DOHH2 (cell line): ENCODE results near the gene FAM151A.

Experiments
- CTCF ChIP-seq: fragments of 200-600 bp; sonication (generic); IDR thresholded peaks from one replicate; pipeline ENCODE4 v1.5.1; 2014; ENCODE audit warnings: antibody characterized with exemption, mild to moderate bottlenecking, low read depth, low read length; ENCODE audit not compliant: poor library complexity, severe bottlenecking
- EZH2phosphoT487 ChIP-seq: fragments of 200-600 bp; sonication (generic); IDR thresholded peaks from 2 replicates; pipeline ENCODE4 v1.6.1; 2017; ENCODE audit warnings: borderline replicate concordance, mild to moderate bottlenecking, antibody characterized with exemption, low read length, moderate library complexity, mixed read lengths

GRCh38 chr1:54623216-54624007 is at the start of gene FAM151A:
- no peak for TF ChIP-seq CTCF
- TF ChIP-seq EZH2phosphoT487 = no peak
